ENCODE measurements around the gene OR56B1. TPM values are rescaled to one million over a fixed set of nuclear protein-coding genes. Genes with fewer than 3 reads are reported as not detected.

The OR56B1 gene
- total RNA-seq, 2 donors from 2014 or later, result not detected

GRCh38 chr11:5722622-5723021, 13.6 kb upstream of the OR56B1 start:
- intact Hi-C loops (cut with DNase I), result no loop called here
- DNase-seq (no peak), ATAC-seq (no peak)

DNA sequence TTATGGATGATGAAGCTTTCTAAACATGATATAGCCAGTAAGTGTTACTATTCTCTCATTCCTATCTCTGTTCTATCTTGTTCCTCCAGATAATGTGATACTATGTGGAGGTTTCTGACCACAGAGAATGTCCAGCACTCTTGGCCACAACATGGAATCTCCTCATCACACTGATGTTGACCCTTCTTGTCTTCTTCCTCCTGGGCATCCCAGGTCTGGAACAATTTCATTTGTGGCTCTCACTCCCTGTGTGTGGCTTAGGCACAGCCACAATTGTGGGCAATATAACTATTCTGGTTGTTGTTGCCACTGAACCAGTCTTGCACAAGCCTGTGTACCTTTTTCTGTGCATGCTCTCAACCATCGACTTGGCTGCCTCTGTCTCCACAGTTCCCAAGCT, 9.9 kb upstream of the OR56B1 start:
- intact Hi-C loops (cut with DNase I), result no loop called here
- ATAC-seq, result no peak
- DNase-seq, result no peak

GRCh38 chr11:5727691-5728090, 8.6 kb upstream of the OR56B1 start:
- ATAC-seq, result no peak
- intact Hi-C loops (cut with DNase I), result no loop called here
- no peak for DNase-seq

DNA sequence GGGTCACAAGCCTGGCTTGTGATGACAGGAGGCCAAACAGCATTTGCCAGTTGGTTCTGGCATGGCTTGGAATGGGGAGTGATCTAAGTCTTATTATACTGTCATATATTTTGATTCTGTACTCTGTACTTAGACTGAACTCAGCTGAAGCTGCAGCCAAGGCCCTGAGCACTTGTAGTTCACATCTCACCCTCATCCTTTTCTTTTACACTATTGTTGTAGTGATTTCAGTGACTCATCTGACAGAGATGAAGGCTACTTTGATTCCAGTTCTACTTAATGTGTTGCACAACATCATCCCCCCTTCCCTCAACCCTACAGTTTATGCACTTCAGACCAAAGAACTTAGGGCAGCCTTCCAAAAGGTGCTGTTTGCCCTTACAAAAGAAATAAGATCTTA, 843 bp downstream of the OR56B1 start:
- DNase-seq, result no peak
- ATAC-seq, result no peak
- intact Hi-C loops (cut with DNase I), result no loop called here

GRCh38 chr11:5737670-5738392, 1.6 kb downstream of the OR56B1 start:
- ATAC-seq (no peak), DNase-seq (no peak)
- intact Hi-C loops (cut with DNase I), result no loop called here

DNA sequence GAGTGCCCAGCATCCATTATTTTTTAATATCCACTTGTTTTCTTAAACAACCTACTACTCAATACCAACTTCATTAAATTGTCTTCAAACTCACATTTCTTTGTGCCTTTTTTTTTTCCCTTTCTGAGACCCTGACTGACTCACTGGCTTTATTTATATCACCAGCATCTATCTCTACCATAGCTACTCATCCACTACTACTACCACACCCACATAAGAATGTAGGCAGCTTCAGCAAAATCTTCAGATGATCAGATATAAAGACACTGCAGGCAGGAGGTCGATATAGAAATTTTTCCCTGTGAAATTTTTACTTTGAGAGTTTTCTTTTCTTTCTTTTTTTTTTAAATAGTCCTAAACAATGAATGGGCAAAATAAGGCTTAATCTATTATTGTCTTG, 2.2 kb downstream of the OR56B1 start:
- no peak for ATAC-seq
- no peak for DNase-seq
- intact Hi-C loops (cut with DNase I), result no loop called here

DNA sequence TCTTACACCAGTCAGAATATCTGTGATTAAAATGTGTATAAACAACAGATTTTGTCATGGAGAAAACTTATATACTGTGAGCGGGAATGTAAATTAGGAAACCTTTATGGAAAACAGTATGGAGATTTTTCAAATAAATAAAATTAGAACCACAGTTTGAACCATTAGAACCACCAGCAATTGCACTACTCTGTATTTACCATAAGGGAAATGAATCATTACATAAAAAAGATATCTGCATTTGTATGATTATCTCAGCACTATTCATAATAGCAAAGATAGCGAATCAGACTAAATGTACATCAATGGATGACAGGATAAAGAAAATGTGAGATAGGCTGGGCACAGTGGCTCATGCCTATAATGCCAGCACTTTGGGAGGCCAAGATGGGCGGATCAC, 10.4 kb downstream of the OR56B1 start:
- ATAC-seq (no peak), DNase-seq (no peak)
- intact Hi-C loops (cut with DNase I), result no loop called here

- intact Hi-C loops (cut with DNase I), result no loop called here
- no peak for DNase-seq
- ATAC-seq, result no peak
Observed at GRCh38 chr11:5749836-5750235, 13.6 kb downstream of the OR56B1 start.

DNA sequence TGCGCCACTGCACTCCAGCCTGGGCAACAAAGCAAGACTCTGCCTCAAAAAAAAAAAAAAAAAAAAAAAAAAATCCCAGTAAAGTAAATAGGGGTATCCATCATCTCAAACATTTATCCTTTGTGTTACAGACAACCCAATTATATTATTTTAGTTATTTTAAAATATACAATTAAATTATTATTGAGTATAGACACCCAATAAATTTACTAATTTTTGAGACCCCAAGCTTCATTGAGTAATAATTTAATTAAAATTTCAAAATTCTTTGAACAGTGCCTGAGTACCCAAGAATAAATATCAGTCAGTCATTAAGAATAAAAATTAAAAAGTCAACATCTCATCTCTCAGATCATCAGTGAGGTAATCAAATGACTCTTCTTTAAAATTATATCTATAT, 17.7 kb downstream of the OR56B1 start, which contains the start of gene OR52N4:
OR52N4 (plus strand) TSS at position 301 of the 400 bp plus-strand sequence. CDS start 498 bp downstream, outside the sequence.
- intact Hi-C loops (cut with DNase I), result no loop called here
- no peak for ATAC-seq
- no peak for DNase-seq

- DNase-seq (no peak), ATAC-seq (no peak)
- intact Hi-C loops (cut with DNase I), result no loop called here
Observed at GRCh38 chr11:5767056-5767455, 30.8 kb downstream of the OR56B1 start.

- no peak for ATAC-seq
- no peak for DNase-seq
- intact Hi-C loops (cut with DNase I), result no loop called here
Observed at GRCh38 chr11:5783255-5783654, 47.0 kb downstream of the OR56B1 start, which contains the start of gene OR52N5. TSS of gene OR52N5 (minus strand) at chr11:5783355. CDS start at chr11:5778634, 4,721 bp downstream.

Other genes with a start within 250 kb of the OR56B1 start
- gene OR52D1, start 247.8 kb upstream of the OR56B1 start, total RNA-seq, result not detected
- gene UBQLN3, start 226.5 kb upstream of the OR56B1 start, total RNA-seq, result under 1 TPM; 0.13 to 0.15 TPM
- under 1 TPM; 0.12 to 0.16 TPM for gene UBQLNL, start 219.7 kb upstream of the OR56B1 start, total RNA-seq
- gene OR52H1, start 187.9 kb upstream of the OR56B1 start, total RNA-seq, result not detected
- gene OR52B6, start 155.6 kb upstream of the OR56B1 start, total RNA-seq, result not detected
- 1 to 10 TPM; 1.1 to 1.2 TPM for gene TRIM6, start 139.8 kb upstream of the OR56B1 start, total RNA-seq
- gene TRIM34, start 111.4 kb upstream of the OR56B1 start, total RNA-seq, result 1 to 10 TPM; 2.3 to 3.4 TPM
- 10 to 100 TPM; 14.2 to 14.8 TPM for gene TRIM5, start 51.4 kb upstream of the OR56B1 start, total RNA-seq
- gene TRIM22, start 46.7 kb upstream of the OR56B1 start, total RNA-seq, result 10 to 100 TPM; 29.6 to 33.7 TPM
- gene OR52N4, start 17.8 kb downstream of the OR56B1 start, total RNA-seq, result not detected
- gene OR52N5, start 46.9 kb downstream of the OR56B1 start, total RNA-seq, result not detected
- gene OR52N1, start 54.8 kb downstream of the OR56B1 start, total RNA-seq, result not detected
- gene OR52N2, start 72.5 kb downstream of the OR56B1 start, total RNA-seq, result not detected
- not detected for gene OR52E6, start 105.4 kb downstream of the OR56B1 start, total RNA-seq
- gene OR52E8, start 121.2 kb downstream of the OR56B1 start, total RNA-seq, result not detected
- not detected for gene OR52E4, start 144.2 kb downstream of the OR56B1 start, total RNA-seq
- not detected for gene OR52E5, start 156.8 kb downstream of the OR56B1 start, total RNA-seq
- gene OR56A3, start 205.8 kb downstream of the OR56B1 start, total RNA-seq, result not detected
- not detected for gene OR56A5, start 232.0 kb downstream of the OR56B1 start, total RNA-seq